HG02763 (cell line): ENCODE data around the gene MMUT.
"Not testable (repeated sequence)": the region's sequence is repeated elsewhere in the genome, so short reads cannot be mapped to it uniquely, and the experiment has no call there.

Experiments used
- ATAC-seq: cut with Tn5 transposase; IDR thresholded peaks from one replicate; pipeline ENCODE4 v1.9.1; 2021; ENCODE audit warnings: mild to moderate bottlenecking, moderate library complexity; ENCODE audit not compliant: unreplicated experiment

MMUT gene

DNA sequence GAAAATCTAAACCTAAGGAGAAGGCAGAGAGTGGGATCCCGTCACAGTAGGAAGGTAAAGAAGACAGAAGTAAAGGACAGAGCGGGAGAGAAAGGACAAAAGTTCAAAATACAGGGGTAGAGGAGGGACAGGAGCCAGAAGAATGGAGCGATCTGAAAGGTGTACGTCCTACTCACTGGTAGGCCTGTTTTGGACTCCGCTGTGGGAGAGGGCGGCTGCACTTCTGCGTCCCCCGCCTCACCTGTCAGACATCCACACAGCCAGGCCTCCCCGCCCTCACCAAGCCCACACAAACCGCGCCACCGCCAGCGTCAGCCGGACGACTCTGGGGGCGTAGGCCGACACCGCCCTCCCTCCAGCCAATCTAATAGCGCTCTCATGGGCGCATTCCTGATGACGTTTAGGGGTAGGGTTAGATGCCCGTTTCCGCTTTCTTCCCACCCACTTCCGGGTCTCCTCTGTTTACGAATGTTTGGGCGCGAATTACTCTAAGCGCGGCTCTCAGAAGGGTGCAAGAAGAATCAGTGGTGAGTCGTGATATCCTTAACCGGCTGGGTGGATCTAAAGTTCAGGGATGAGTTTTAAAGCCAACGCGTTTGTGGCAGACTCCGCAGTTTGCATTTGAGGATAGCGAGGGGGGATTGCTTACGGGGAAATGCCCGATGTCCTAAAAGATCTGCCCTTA is at the start of gene MMUT, which contains the start of gene CENPQ:
TSS of gene MMUT (minus strand) at position 327 of the 685 bp plus-strand sequence. CDS start 3,787 bp downstream, outside the sequence.
TSS of gene CENPQ (plus strand) at position 444 of the 685 bp plus-strand sequence. CDS start 6,807 bp downstream, outside the sequence.
- peak; percentile 99 for ATAC-seq

DNA sequence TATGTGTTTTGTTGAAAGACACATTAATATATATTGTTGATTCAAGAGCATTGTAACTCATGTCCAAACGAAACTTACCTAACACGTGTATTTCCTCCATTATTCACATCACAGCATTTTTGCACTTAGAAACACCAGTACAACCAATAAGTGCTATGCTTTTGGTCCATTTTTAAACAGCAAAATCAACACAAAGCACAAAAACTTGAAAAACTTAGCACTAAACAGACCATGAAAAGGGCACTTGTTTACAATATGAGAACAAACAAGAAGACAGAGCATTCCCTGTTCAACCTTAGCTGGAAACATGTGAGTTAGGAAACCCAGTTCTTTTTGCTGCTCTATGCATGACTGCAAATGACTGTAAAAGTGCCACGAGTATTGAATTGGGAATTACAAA is 46.3 kb upstream of the MMUT start:
- no peak for ATAC-seq

DNA sequence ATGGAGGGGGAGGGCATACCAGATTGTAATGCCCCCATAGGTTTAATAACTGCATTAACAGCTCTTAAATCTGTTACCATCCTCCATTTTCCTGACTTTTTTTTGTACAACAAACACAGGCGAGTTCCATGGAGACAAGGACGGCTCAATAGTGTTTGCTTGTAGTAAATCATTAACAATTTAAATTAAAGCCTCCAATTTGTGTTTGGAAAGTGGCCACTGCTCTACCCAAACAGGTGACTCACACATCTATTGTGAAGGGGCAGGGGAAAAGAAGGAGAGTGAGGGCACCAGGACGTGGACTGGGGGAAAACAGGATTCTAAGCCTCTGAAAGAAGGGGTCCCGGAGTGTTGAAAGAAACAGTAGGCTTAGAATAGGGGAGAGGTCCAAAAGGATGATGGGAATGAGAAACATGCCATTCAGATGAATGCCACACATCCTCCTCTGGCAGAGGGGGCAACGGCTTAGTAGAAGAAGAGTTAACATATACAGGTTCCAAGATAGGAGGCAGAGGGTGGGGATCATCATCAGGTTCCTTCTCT is 43.6 kb upstream of the MMUT start:
- ATAC-seq, result no peak

DNA sequence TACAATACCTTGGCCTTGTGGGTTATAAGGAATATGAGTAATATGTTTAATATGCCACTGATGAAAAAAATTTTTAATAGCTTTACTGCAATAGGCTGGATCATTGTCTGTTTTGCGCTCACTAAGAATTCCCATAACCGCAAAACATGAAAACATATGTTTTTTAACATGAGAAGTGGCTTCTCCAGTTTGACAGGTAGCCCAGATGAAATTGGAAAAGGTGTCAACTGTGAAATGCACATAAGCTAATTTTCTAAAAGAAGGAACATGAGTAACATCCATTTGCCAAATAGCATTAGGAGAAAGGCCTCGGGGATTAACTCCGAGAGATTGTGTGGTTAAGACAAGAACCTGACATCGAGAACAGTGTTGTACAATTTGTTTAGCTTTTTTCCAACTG is 41.6 kb upstream of the MMUT start:
- no peak for ATAC-seq

DNA sequence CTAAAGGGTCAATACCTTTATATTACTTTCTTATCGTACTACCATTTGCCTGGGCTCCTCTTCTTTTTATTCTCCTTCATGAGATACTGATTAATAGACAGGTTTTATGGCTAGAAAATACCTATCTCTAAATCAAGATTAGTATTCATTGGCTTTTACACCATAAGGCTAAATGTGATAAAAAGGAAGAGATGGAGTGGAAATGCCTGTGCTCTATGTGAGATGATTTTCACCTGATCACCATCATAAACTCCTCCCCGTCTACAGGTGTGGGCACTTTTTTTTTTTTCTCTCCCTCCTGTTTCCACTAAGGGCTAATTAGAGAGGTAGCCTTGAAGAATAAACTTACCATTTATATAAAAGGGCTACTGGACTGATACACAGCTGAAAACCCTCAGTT is 36.6 kb upstream of the MMUT start, which contains the start of gene GLYATL3:
TSS of gene GLYATL3 (plus strand) at position 301 of the 400 bp plus-strand sequence. CDS start 12,068 bp downstream, outside the sequence.
- no peak for ATAC-seq

GRCh38 chr6:49499126-49499525 is 36.1 kb upstream of the MMUT start:
- ATAC-seq, result no peak

GRCh38 chr6:49497304-49497703 is 34.3 kb upstream of the MMUT start:
- ATAC-seq, result no peak

- ATAC-seq, result no peak
Measured at GRCh38 chr6:49490633-49491032, 27.6 kb upstream of the MMUT start.

- not testable (repeated sequence) for ATAC-seq
Measured at GRCh38 chr6:49483380-49483779, 20.3 kb upstream of the MMUT start.

DNA sequence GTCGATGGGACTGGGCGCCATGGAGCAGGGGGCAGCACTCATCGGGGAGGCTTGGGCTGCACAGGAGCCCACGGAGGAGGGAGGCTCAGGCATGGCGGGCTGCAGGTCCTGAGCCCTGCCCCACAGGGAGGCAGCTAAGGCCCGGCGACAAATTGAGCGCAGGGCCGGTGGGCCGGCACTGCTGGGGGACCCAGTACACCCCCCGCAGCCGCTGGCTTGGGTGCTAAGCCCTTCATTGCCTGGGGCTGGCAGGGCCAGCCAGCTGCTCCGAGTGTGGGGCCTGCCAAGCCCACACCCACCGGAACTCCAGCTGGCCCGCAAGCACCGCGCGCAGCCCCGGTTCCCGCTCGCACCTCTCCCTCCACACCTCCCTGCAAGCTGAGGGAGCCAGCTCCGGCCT is 18.8 kb upstream of the MMUT start:
- not testable (repeated sequence) for ATAC-seq

GRCh38 chr6:49479308-49479970 is 16.4 kb upstream of the MMUT start:
- ATAC-seq, result no peak

- not testable (repeated sequence) for ATAC-seq
Measured at GRCh38 chr6:49476564-49476963, 13.5 kb upstream of the MMUT start.

DNA sequence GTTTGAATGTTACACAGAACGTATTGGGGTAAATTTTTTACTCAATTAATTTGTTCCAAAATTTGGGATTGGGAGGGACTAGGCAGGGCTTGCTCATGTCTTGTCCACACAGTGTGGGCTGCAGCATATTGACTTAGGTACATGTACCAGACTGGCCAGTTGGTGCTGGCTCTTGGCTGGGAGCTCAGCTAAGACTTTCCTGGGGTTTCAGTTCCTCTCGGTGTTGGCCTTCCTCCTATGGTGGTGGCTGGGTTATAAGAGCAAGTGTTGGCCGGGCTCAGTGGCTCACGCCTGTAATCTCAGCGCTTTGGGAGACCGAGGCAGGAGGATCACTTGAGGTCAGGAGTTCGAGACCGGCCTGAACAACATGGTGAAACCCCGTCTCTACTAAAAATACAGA is 5.0 kb upstream of the MMUT start:
- ATAC-seq, result no peak

- ATAC-seq, result no peak
Measured at GRCh38 chr6:49464691-49465090, 1.6 kb upstream of the MMUT start.

DNA sequence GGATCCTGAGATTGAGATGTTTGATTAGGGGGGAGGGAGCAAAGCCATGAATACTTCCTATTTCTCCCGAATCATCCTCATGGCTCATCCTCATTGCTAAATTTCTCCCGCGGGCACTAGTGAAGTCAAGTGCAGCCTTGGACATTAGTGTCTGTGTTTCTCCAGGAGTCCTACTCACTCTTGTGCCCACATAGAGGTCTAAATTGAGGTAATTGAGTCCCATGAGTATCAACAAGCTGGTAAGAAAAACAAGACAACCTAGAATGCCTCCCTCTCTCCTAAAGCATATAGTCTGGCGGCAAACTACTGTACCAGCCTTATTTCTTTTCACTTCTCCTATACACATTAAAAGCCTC is 537 bp upstream of the MMUT start:
- ATAC-seq, result peak; percentile 1

- ATAC-seq, result peak; percentile 3
Measured at GRCh38 chr6:49462599-49462926, 490 bp downstream of the MMUT start.

- no peak for ATAC-seq
Measured at GRCh38 chr6:49462071-49462470, 982 bp downstream of the MMUT start.

GRCh38 chr6:49457771-49458170 is 5.3 kb downstream of the MMUT start:
- ATAC-seq, result no peak

DNA sequence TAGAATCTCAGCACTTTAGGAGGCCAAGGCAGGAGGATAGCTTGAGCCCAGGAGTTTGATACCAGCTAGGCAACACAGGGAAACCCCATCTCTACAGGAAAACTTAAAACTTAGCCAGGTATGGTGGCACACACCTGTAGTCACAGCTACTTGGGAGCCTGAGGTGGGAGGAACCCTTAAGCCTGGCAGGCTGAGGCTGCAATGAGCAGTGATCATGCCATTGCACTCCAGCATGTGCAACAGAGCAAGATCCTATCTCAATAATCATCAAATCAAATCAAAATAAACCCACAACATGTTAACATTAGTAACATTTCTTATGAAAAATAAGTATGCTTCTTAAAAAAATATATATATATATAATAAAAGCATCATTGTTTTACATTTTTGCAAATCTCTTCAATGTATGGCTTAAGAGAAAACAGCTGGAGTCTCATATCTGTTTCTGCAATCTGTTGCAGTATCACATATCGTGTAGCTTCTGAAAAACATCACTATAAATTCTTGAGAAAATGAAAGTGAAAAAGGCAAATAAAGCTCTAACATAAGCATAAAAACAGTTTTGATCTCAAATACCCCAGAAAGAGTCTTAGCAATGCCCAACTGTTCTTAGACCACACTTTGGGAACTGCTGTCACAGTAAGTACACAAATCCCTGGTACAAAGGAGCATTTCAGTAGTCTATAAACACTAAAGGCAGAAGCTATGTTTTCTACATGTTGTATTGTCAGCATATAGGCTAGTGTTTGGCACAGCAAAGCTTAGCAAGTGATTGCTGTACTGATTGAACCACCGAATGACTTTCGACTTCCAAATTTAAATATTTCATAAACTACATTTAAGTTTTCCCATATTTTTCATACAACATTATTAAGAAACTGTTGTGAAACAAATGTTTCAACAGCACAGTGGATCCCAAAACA is 8.0 kb downstream of the MMUT start:
- peak; percentile 72 for ATAC-seq

GRCh38 chr6:49453221-49453620 is 9.8 kb downstream of the MMUT start:
- ATAC-seq, result no peak

GRCh38 chr6:49430866-49431265 is 32.2 kb downstream of the MMUT start:
- no peak for ATAC-seq
